Midbrain (tissue), 1 donor: ENCODE results near the gene ISL2.

ENCODE experiments used
- DNase-seq: peaks from one replicate; lab custom pipeline; 2025; lab: John Stamatoyannopoulos, UW

ISL2 gene

DNA sequence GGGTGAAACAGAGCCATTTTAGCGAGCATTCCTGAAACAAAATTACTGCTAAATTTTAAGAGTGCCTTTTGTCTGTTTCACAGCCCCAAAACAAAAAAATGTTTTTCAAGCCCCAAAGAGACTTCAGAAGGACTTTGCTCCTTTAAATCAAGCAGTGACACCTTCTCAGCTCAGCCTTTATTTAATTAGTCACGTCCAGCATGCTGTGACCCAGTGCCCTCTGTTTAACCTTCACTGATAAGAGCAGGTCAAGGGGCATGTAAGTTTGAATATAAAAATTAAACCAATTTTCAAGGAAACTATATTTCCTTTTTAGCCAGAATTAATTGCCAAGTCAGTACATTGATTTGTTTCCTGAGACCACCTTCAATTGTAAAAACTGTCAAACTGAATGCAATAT lies 40.6 kb downstream of the ISL2 start:
- no peak for DNase-seq

DNA sequence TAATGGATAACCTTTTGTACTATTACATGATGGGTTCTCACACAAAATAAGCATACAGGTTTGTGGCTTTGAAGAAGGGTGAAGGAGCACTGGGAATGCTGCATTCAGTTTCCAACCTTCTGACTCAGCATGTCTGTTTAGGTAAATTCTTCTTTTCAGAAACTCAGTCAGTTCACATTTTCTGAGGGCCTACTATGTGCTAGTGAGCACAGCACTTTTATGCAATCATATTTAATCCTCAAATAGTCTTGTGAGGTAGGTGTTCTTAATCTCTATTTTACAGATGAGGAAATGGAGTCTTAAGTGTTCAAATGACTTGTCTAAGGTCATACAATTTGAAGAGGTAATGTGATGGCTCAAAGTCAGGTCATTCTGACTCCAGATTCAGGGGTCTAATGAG lies 41.2 kb downstream of the ISL2 start:
- no peak for DNase-seq

DNA sequence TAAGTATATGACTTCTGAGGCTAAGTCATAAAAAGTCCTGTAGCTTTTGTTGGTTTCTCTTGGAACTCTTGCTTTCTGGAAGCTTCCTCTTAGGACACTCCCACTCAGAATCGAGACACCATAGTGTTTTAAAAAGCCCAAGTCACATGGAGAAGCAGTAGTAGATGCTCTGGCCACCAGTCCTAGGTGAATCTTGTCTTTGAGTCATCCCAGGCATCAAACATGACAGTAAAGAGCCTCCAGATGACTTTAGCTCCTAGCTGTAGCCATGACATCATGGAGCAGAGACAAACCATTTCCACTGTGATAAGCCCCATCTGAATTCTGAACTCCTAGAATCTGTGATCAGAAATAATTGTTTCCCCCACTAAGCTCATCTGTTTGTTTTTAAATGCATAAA lies 42.1 kb downstream of the ISL2 start:
- no peak for DNase-seq

DNA sequence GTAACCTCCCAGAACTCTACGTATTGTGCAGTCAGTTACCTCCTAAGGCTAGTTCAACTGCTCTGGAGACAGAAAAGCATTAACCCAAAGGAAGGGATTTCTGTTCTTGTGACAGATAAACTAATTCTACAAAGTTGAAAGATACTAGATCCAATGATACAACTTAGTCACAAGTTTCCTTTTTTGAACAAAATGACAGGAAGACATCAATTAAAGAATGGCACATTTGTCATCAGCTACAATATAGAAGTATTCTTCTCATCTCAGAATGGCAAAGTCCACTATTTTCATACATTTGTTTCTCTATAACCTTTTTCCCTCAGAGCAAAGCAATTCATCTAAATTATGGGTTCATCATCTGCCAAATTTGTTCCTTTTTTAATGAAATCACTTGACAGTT lies 43.7 kb downstream of the ISL2 start:
- no peak for DNase-seq

DNA sequence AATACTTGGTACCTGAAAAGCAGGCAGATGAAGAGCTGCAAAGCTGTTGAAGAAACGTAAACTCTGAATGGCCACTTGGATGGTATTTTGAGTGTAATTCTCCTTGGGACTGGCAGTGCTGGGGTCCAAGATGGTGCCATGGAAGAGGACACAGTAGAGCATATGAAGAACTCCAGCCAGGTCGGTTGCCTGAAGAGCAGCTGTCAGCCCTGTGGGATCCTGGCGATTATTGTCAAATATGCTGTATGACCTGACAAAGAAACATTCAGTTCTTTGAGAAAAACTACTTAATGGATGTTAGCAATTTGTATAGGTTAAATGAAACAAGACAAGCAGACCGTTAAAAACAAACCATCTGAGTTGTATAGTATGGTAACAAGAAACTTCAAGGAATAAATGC lies 44.8 kb downstream of the ISL2 start:
- no peak for DNase-seq

DNA sequence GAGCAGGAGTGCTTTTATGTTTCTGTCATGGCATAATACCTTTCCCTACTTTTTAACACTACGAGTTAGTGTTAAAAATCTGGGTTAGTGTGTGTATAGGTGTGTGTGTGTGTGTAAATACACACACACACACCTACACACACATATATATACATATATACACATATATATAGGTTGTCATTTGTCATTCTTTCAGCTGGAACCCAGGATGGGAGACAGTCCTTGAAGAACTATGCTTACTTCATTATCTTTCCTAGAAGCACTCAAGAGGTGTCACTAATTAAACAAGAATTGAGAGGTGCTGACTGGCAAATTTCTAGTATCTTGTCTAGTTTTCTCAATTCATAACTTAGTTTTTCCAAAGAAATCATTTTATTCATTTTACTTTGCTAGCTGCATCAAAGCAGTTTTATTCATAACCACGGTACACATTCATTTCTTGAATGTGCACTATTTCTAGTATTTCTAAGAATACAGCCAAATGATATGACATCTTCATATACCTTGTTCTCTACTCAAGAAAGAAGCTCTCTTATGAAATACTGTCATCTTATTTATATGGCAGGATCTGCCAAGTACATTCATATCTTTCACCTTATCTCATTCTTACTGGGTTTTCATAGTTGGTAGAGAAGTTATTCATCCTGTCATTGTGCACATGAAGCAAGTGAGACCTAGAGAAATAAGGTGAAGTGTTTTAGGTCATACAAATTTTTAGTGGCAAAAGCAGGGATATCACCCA lies 46.6 kb downstream of the ISL2 start:
- DNase-seq: no peak

DNA sequence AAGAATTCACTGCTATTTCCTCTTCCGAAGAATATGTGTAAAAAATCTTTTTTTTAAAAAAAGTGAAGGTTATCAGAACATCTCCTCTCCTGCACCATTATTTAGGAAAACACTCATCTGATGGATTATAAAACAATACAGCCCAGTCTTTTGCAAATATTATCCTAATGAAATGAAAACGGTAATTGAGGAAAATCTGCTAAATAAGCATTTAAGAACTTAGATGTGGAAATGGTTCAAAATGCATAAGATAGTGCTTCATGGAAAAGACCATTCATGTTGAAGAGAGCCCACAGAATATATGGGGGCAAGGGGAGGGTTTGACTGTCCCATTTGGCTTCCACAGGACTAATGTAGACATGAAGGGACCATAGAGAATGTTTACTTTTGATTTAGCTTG lies 47.8 kb downstream of the ISL2 start:
- DNase-seq: no peak

DNA sequence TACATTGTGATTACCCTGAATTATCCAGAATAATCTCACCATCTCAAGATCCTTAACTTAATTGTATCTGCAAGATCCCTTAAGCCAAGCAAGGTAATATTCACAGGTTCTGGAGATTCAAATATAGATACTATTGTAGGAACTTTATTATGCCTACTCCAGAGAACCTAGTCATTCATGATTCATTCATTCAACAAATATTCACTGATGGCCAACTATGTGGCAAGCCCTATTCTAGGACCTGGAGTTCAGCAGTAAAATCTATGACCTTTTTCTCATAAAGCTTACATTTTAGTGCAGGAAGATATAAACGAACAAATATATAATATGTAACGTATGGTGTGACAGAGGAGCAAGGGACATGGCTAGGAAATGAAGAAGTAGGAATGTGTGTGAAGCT lies 49.6 kb downstream of the ISL2 start:
- no peak for DNase-seq

DNA sequence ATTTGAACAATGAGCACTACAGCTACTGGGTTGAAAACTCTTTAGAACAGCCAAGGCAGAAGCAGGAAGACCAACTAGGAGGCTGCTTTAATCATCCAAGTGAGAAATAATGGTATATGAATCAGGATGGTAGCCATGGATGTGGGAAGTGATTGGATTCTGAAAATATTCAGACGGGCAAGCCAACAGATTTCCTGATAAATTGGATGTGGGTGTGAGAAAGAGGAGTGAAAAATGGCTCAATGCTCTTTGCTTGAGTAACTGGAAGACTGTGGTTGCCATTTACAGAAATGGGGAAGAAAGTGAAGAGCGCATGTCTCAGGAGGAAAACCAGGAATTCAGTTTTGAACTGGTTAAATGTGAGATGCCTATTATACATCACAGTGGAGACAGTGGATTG lies 50.4 kb downstream of the ISL2 start:
- no peak for DNase-seq

DNA sequence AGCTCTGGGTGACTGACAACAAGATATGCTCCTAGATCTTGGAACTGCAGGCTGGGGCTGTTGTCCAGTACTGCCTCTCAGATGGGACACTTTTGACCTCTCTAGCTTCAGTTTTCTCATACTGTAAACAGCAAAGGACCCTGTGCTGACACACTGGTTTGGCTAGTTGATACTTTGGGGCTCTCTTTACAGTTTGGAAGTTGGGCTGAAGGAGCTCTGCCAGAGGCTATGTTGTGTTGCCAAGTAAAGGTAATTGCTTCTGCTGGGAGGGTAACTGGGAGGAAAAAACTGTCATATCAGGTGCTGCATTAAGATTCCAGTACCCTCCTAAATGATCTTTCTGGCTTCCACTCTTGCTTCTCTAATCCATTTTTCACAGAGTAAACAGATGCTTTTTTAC lies 54.0 kb downstream of the ISL2 start:
- no peak for DNase-seq

DNA sequence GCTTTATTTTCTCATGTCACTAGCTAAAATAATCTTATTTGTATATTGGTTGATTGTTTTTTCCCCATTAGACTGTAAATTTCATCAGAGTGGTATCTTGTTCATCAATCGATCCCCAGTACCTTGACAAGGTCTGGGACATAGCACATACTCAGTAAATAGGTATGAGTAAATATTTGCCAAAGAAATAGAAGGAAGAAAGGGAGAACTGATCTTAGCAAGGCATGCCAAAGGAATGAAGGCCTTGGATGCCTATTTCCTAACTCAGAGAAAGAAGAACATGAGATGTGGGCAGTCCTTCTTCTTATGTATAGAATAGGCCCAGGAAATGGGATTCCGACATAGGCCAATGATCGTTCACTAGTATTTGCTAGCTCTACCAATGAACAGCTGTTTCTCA lies 54.7 kb downstream of the ISL2 start:
- no peak for DNase-seq

DNA sequence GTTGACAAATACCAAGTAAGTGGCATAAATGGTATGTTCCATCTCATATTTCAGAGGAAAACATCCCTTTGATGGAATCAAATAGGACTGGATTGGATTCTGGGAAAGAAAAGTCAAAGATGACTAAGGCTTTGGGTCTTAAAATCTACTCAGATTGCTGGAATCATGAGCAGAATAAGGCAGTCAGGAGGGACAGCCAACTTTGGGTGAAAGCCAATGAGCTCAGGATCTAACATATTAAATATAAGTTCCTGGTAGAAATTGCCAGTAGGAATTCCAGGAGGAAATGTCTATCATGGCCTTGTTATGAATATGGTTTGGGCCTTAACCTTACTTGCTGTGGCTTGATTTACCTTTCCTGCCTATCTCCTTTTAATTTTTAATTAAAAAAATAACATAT lies 55.3 kb downstream of the ISL2 start:
- no peak for DNase-seq
